ENCODE measurements around the gene PRELID3B. TPM values are rescaled to one million over a fixed set of nuclear protein-coding genes. Genes with fewer than 3 reads are reported as not detected.

The PRELID3B gene
- total RNA-seq, 6 experiments from 2014 or later: 16.3 to 37.5 (median 23.3) TPM

DNA sequence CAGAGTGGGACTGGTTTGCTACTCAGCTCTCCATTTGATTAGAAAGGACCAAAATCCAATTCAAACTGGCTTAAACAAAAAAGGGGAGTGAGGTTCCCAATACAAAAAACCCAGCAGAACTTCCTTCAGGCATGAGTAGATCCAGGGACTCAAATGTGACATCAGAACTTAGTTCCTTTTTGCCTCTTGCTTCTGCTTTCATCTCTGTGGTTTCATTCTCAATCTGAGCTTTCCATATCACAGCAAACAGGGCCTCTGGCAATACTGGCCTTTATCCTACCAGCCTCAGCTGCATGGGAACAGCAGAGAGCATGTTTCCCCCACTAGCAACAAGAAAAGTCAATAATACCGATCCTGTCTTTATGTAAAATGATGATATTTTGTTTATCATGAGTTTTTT lies 28.6 kb upstream of the PRELID3B start:
- peak in 2 of 4 donors; percentile 31 to 57 for ATAC-seq
- no peak for DNase-seq
- Histone ChIP-seq H3K36me3 (no peaks in the 10 kb centered on the region), H3K27me3 (peaks cover 2 to 4% of the 10 kb centered on the region in 2 donors), H3K9me3 (no peaks in the 10 kb centered on the region), H3K4me3 (no peak overlapping the region), H3K27ac (no peak overlapping the region), H3K4me1 (no peaks in the 10 kb centered on the region)
- TF ChIP-seq, protein P1, sequence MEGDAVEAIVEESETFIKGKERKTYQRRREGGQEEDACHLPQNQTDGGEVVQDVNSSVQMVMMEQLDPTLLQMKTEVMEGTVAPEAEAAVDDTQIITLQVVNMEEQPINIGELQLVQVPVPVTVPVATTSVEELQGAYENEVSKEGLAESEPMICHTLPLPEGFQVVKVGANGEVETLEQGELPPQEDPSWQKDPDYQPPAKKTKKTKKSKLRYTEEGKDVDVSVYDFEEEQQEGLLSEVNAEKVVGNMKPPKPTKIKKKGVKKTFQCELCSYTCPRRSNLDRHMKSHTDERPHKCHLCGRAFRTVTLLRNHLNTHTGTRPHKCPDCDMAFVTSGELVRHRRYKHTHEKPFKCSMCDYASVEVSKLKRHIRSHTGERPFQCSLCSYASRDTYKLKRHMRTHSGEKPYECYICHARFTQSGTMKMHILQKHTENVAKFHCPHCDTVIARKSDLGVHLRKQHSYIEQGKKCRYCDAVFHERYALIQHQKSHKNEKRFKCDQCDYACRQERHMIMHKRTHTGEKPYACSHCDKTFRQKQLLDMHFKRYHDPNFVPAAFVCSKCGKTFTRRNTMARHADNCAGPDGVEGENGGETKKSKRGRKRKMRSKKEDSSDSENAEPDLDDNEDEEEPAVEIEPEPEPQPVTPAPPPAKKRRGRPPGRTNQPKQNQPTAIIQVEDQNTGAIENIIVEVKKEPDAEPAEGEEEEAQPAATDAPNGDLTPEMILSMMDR (IDR thresholded peaks at IDR 0.05): no peak
- TF ChIP-seq POLR2A (IDR thresholded peaks at IDR 0.05): no peak
- WGBS (ENCODE audit: insufficient coverage, low coverage, low lambda C conversion rate, missing lambda C conversion rate): 69% methylated on average over 1 of the region's 1 CpG
- intact Hi-C loops (cut with DNase I): loop anchor here in 1 of 2 donors (10.0 kb wide), 1 partner anchor 144 kb away; no protein-coding TSS in a partner anchor

DNA sequence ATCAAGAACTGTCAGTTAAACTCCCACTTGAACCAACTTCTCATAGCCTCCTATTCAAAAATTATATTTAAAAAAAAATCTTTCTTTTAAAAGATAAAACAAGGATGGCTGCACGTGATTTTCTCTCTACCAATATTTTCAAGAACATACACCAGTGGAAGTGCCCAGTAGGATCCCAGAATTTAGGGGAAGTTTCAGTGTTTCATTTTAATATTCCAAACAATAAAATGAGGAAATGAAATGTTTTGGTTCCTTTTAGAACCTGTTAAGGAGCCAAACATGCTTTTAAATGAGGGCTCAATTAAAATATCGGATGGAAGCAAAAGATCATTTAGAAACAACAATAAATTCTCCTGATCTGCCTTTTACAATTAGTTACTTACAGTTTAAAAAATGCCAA lies 26.4 kb upstream of the PRELID3B start:
- no peaks in the 10 kb centered on the region for H3K9me3 ChIP-seq
- intact Hi-C loops (cut with DNase I): no loop called here
- no peak overlapping the region for H3K4me3 ChIP-seq
- DNase-seq (no peak), ATAC-seq (no peak)
- H3K27ac ChIP-seq: no peak overlapping the region
- TF ChIP-seq, protein P1 (IDR thresholded peaks at IDR 0.05): no peak
- 32% methylated on average over 2 of the region's 2 CpGs for WGBS (ENCODE audit: insufficient coverage, low coverage, low lambda C conversion rate, missing lambda C conversion rate)
- H3K27me3 ChIP-seq: peaks cover 2 to 4% of the 10 kb centered on the region in 2 donors
- H3K4me1 ChIP-seq: no peaks in the 10 kb centered on the region
- no peaks in the 10 kb centered on the region for H3K36me3 ChIP-seq

DNA sequence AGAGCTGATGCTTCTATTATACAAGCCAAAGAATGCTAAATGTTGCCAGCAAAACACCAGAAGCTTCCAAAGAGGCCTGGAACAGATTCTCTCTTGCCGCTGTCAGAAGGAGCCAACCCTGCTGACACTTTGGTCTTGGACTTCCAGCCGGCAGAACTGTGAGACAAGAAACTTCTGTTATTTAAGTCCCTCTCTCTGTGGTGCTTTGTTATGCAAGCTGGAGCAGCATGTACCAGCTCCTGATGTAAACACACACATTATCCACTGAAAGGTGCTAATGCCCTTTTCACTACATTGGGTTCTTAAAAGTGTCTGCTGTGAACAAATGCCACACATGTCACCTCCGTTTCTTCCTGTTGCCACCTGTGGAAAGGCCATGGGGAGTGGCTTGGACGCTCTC lies 25.9 kb upstream of the PRELID3B start:
- no peak overlapping the region for H3K27ac ChIP-seq
- DNase-seq: no peak
- H3K27me3 ChIP-seq: peaks cover 2 to 4% of the 10 kb centered on the region in 2 donors
- no CpG with 5 or more reads among the region's 4 CpGs for WGBS (ENCODE audit: insufficient coverage, low coverage, low lambda C conversion rate, missing lambda C conversion rate)
- ATAC-seq: no peak
- no peaks in the 10 kb centered on the region for H3K36me3 ChIP-seq
- intact Hi-C loops (cut with DNase I): no loop called here
- no peak overlapping the region for H3K4me3 ChIP-seq
- H3K4me1 ChIP-seq: no peaks in the 10 kb centered on the region
- H3K9me3 ChIP-seq: no peaks in the 10 kb centered on the region
- TF ChIP-seq POLR2A (IDR thresholded peaks at IDR 0.05): no peak
- TF ChIP-seq, protein P1 (IDR thresholded peaks at IDR 0.05): no peak

DNA sequence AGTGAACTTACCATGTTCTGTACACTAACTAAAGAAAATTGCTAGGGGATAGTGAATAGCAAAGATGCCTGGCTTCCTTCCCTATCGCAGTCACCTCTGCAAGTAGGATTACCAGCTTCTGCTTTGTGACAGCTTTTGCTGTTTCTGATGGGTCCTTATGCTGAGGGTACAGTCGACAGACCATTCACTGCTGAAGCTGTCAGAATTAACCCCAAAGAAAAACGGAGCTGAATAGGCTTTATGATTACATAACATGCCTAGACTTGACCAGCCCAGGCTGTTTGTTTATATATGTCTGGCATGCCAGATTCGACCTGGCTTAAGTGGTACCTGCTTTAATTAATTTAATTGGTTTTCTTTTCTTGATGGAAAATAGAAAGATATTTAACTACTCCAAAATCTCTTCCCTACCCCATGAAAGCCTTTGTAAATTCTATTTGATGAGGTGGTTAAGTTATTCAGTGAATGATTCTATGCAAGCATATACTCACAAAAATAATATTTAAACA lies 21.7 kb upstream of the PRELID3B start:
- peaks cover 0 to 4% of the 10 kb centered on the region in 2 donors for H3K27me3 ChIP-seq
- TF ChIP-seq POLR2A (IDR thresholded peaks at IDR 0.05): no peak
- TF ChIP-seq, protein P1 (IDR thresholded peaks at IDR 0.05): no peak
- WGBS (ENCODE audit: insufficient coverage, low coverage, low lambda C conversion rate, missing lambda C conversion rate): 35% methylated on average over 3 of the region's 4 CpGs
- ATAC-seq (no peak), DNase-seq (no peak)
- no peaks in the 10 kb centered on the region for H3K36me3 ChIP-seq
- H3K9me3 ChIP-seq: no peaks in the 10 kb centered on the region
- no peaks in the 10 kb centered on the region for H3K4me1 ChIP-seq
- H3K27ac ChIP-seq: no peak overlapping the region
- H3K4me3 ChIP-seq: no peak overlapping the region
- intact Hi-C loops (cut with DNase I): no loop called here

Data from right lobe of liver (tissue), 6 donors.